Omental fat pad (tissue), 4 donors: ENCODE measurements around the gene ZNF662. TPM values are rescaled to one million over a fixed set of nuclear protein-coding genes. Genes with fewer than 3 reads are reported as not detected.

Source experiments
- ATAC-seq: fragments of 150-250 bp; one replicate; pipeline ENCODE4 v1.9.1; 2016; ENCODE audit warnings: mild to moderate bottlenecking, moderate library complexity; ENCODE audit not compliant: low FRiP score
- DNase-seq: peaks from one replicate; pipeline ENCODE4 v3.0.0-alpha.2; 2019; ENCODE audit warnings: low spot score
- total RNA-seq, 4 donors: library from RNA; depleted of rRNA; stranded (reverse); fragments of >200 nt; gene quantifications; one replicate each; pipeline ENCODE4 v1.1.0, GENCODE V29; 2016
- TF ChIP-seq, protein P1 (sequence below), 3 donors: fragments of 450-650 bp; IDR thresholded peaks; one replicate each; pipeline ENCODE4 v1.5.1; 2016 to 2017; ENCODE audit warnings: antibody characterized with exemption in 3 of 3, mild to moderate bottlenecking in 3 of 3, moderate library complexity in 2 of 3

ZNF662 gene
- total RNA-seq, 4 donors from 2014 or later, result 3.3 to 9.9 (median 4.3) TPM

DNA sequence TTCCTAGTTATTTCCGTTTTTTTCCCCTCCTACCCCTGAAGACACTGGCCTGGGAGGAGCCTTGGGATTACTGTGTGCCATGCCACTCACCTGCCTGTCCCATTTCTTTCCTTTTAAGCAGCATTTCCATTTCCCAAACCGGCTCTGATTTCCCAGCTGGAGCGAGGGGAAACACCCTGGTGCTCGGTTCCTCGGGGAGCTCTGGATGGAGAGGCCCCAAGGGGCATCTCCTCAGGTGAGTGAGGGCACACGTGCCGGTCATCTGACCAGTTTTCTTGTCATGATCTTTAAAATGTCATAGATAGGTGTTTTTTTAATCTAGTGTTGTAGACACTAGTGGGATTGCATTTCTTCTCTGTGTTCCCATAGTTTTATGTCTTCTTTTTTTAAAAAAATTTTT, 2.7 kb downstream of the ZNF662 start:
- DNase-seq (no peak), ATAC-seq (no peak)
- TF ChIP-seq, protein P1, sequence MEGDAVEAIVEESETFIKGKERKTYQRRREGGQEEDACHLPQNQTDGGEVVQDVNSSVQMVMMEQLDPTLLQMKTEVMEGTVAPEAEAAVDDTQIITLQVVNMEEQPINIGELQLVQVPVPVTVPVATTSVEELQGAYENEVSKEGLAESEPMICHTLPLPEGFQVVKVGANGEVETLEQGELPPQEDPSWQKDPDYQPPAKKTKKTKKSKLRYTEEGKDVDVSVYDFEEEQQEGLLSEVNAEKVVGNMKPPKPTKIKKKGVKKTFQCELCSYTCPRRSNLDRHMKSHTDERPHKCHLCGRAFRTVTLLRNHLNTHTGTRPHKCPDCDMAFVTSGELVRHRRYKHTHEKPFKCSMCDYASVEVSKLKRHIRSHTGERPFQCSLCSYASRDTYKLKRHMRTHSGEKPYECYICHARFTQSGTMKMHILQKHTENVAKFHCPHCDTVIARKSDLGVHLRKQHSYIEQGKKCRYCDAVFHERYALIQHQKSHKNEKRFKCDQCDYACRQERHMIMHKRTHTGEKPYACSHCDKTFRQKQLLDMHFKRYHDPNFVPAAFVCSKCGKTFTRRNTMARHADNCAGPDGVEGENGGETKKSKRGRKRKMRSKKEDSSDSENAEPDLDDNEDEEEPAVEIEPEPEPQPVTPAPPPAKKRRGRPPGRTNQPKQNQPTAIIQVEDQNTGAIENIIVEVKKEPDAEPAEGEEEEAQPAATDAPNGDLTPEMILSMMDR (IDR thresholded peaks at IDR 0.05), result no peak

DNA sequence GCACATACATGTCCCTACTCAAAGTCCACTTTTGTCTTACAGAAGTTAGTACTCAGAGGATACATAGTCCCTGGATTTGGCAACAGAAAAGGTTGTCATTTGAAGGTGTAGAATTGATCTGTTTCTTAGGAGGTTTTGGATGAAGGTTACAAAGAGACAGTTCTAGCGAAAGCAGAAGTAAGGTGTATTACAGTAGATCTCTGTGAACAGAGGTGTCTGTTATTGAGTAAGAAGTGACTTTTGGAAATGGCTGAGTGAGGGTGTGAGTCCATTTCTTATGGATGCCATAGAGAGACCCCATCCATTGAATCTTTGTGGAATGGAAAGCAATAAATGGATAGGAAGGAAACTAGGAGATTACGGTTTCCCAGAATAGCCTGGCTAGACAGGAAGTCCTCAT, 5.6 kb downstream of the ZNF662 start:
- ATAC-seq (no peak), DNase-seq (no peak)
- TF ChIP-seq, protein P1 (IDR thresholded peaks at IDR 0.05), result no peak

DNA sequence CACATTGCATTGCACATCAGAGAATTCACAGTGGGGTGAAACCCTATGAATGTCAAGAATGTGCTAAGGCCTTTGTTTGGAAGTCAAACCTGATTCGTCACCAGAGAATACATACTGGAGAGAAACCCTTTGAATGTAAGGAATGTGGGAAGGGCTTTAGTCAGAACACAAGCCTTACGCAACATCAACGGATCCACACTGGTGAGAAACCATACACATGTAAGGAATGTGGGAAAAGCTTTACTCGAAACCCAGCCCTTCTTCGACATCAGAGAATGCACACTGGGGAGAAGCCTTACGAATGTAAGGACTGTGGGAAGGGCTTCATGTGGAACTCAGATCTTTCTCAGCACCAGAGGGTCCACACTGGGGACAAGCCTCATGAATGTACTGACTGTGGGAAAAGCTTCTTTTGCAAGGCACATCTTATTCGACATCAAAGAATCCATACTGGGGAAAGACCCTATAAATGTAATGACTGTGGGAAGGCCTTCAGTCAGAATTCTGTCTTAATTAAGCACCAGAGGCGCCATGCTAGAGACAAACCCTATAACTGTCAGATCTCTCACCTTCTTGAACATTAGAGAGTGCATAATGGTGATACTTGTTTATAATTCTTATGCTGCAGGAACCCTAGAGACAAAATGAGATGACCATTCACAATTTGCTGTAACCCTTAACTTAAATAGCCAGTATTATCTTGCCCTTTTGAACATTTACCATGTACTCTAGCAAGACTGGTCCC, 9.0 kb downstream of the ZNF662 start:
- ATAC-seq (no peak), DNase-seq (no peak)
- TF ChIP-seq, protein P1 (IDR thresholded peaks at IDR 0.05), result no peak

DNA sequence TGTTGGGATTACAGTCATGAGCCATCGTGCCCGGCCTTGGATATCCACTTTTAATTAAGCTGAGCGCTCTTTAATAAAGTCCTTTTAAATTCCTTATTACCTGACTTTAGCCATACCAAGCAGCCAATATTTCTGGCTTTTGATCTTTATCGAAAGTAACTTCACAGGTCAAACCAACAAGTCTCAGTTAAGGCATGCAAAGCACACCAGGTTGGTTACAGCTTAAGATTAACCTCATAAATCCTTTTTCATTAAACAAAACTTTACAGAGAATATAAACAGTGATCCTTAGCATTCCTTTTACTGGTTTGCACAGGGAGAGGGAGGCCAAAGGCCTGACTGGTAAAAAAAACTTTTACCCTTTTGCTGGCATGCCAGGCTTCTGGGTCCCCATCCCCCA, 17.7 kb downstream of the ZNF662 start:
- TF ChIP-seq, protein P1 (IDR thresholded peaks at IDR 0.05), result no peak
- no peak for ATAC-seq
- DNase-seq, result no peak

DNA sequence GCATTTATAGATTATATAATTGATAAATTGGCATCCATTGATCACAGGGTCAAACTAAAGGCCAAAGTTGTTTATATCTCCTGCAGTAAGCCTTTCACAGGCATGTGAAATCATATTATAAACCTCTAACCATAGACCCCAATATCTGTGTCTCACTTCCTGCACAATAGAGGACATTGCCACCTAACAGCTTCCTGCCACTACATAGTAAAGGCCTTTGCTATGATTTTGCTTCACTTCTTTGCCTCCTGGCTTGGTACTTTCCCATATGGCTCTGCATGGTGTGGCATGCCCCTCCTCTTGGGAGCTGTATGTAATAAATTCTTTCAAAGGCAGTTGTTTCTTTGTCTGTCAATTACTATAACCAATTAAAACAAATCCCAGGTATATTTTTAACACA, 20.4 kb downstream of the ZNF662 start:
- no peak for ATAC-seq
- DNase-seq, result no peak
- TF ChIP-seq, protein P1 (IDR thresholded peaks at IDR 0.05), result no peak

DNA sequence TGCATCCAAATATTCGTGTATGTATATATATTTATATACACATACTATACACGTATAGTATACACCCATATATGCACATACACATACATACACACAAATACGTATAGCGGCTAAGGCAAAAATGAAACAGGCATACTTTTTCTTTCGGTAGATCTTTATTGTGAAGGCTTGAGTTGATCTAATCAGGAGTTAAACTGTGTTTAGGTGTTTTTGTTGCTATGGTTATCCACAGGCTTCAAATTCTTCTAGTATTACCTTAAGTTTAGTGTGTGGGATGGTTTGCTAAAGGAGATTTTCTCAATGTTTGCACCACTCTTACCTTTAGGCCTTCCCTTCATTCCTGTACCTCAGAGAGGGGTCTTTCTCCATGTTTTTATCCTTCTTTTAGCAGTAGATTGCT, 28.2 kb downstream of the ZNF662 start:
- TF ChIP-seq, protein P1 (IDR thresholded peaks at IDR 0.05), result no peak
- ATAC-seq (no peak), DNase-seq (no peak)

- TF ChIP-seq, protein P1 (IDR thresholded peaks at IDR 0.05), result no peak
- DNase-seq, result no peak
- no peak for ATAC-seq
These were observed 29.0 kb downstream of the ZNF662 start for GRCh38 chr3:42934910-42935309.
